ENCODE measurements around the gene ADGRV1. TPM values are rescaled to one million over a fixed set of nuclear protein-coding genes. Genes with fewer than 3 reads are reported as not detected.

ADGRV1 gene
- polyA plus RNA-seq, 3 donors, result 0.18 to 0.33 TPM; not detected in 1

- H3K4me2 ChIP-seq (replicated peaks; ENCODE audit: extremely low read depth, low read length, poor library complexity, severe bottlenecking), result no peak overlapping the region
- intact Hi-C loops (cut with micrococcal nuclease), result no loop called here
- no peaks in the 10 kb centered on the region for H3K27me3 ChIP-seq (ENCODE audit: control insufficient read depth in 2 of 2, insufficient read depth in 2 of 2, low read length in 2 of 2)
- H3K36me3 Mint-ChIP-seq, result no peaks in the 10 kb centered on the region
- no peaks in the 10 kb centered on the region for H3K27me3 Mint-ChIP-seq (ENCODE audit: low read depth in 3 of 3)
- no peaks in the 10 kb centered on the region for H3K79me2 ChIP-seq (ENCODE audit: insufficient read depth, low read length)
- no peak for TF ChIP-seq CTCF (IDR thresholded peaks at IDR 0.05)
- H3K4me1 ChIP-seq (ENCODE audit: control insufficient read depth in 1 of 2, insufficient read depth in 2 of 2, low read length in 2 of 2), result no peaks in the 10 kb centered on the region
- no peak overlapping the region for H3K27ac Mint-ChIP-seq
- no peak overlapping the region for H3K9ac ChIP-seq (ENCODE audit: insufficient read depth, low read length, poor library complexity, severe bottlenecking)
- no peak overlapping the region for H3K4me3 Mint-ChIP-seq
- no peaks in the 10 kb centered on the region for H3K36me3 ChIP-seq (replicated peaks in 1 of 2; ENCODE audit: control insufficient read depth in 1 of 2, insufficient read depth in 2 of 2, low read length in 2 of 2)
- no peaks in the 10 kb centered on the region for H3K9me3 ChIP-seq (replicated peaks in 1 of 2; ENCODE audit: control insufficient read depth in 1 of 2, insufficient read depth in 1 of 2, low read length in 2 of 2)
- H3K4me1 Mint-ChIP-seq, result peaks cover 6% of the 10 kb centered on the region
- WGBS (ENCODE audit: insufficient coverage), result no CpG with 5 or more reads among the region's 1 CpG
- H3K4me3 ChIP-seq (replicated peaks in 1 of 3; ENCODE audit: low read depth in 2 of 3, low read length in 3 of 3), result no peak overlapping the region
- H3K27ac ChIP-seq (ENCODE audit: low read depth in 1 of 2, low read length in 2 of 2), result no peak overlapping the region
- H3K9me3 Mint-ChIP-seq, result peaks cover 0 to 3% (median 0%) of the 10 kb centered on the region in 7 donors
- no peaks in the 10 kb centered on the region for H4K20me1 ChIP-seq (ENCODE audit: insufficient read depth, low read length)
- no peak for DNase-seq
- H2AFZ ChIP-seq (ENCODE audit: insufficient read depth, low read depth, low read length, poor library complexity, severe bottlenecking), result no peak overlapping the region
Measured at GRCh38 chr5:91074615-91075014, 516.0 kb downstream of the ADGRV1 start.

- H3K4me3 ChIP-seq (replicated peaks in 1 of 3; ENCODE audit: low read depth in 2 of 3, low read length in 3 of 3), result no peak overlapping the region
- Mint-ChIP-seq H3K9me3 (peaks cover 0 to 3% (median 0%) of the 10 kb centered on the region in 7 donors), H3K4me3 (no peak overlapping the region), H3K27me3 (ENCODE audit: low read depth in 3 of 3) (peaks cover 0 to 2% (median 0%) of the 10 kb centered on the region in 3 donors), H3K36me3 (no peaks in the 10 kb centered on the region), H3K27ac (no peak overlapping the region), H3K4me1 (peaks cover 4% of the 10 kb centered on the region)
- H3K4me2 ChIP-seq (replicated peaks; ENCODE audit: extremely low read depth, low read length, poor library complexity, severe bottlenecking), result no peak overlapping the region
- H2AFZ ChIP-seq (ENCODE audit: insufficient read depth, low read depth, low read length, poor library complexity, severe bottlenecking), result no peak overlapping the region
- no peaks in the 10 kb centered on the region for H4K20me1 ChIP-seq (ENCODE audit: insufficient read depth, low read length)
- no peaks in the 10 kb centered on the region for H3K36me3 ChIP-seq (replicated peaks in 1 of 2; ENCODE audit: control insufficient read depth in 1 of 2, insufficient read depth in 2 of 2, low read length in 2 of 2)
- no peaks in the 10 kb centered on the region for H3K9me3 ChIP-seq (replicated peaks in 1 of 2; ENCODE audit: control insufficient read depth in 1 of 2, insufficient read depth in 1 of 2, low read length in 2 of 2)
- H3K4me1 ChIP-seq (ENCODE audit: control insufficient read depth in 1 of 2, insufficient read depth in 2 of 2, low read length in 2 of 2), result no peaks in the 10 kb centered on the region
- no peaks in the 10 kb centered on the region for H3K27me3 ChIP-seq (ENCODE audit: control insufficient read depth in 2 of 2, insufficient read depth in 2 of 2, low read length in 2 of 2)
- no peak overlapping the region for H3K9ac ChIP-seq (ENCODE audit: insufficient read depth, low read length, poor library complexity, severe bottlenecking)
- no peak overlapping the region for H3K27ac ChIP-seq (ENCODE audit: low read depth in 1 of 2, low read length in 2 of 2)
- TF ChIP-seq CTCF (IDR thresholded peaks at IDR 0.05), result no peak
- intact Hi-C loops (cut with micrococcal nuclease), result no loop called here
- H3K79me2 ChIP-seq (ENCODE audit: insufficient read depth, low read length), result no peaks in the 10 kb centered on the region
- DNase-seq, result no peak
Measured at GRCh38 chr5:91076138-91076537, 517.5 kb downstream of the ADGRV1 start.

All from CD14-positive monocyte (primary cell).